Activated CD8-positive, alpha-beta memory T cell treated with anti-CD3 and anti-CD28 coated beads, Interleukin-2, amount 50 U/mL, for 4 hours (primary cell): ENCODE measurements around the gene CRYAB.
"Not testable (repeated sequence)": the region's sequence is repeated elsewhere in the genome, so short reads cannot be mapped to it uniquely, and the experiment has no call there.

Source experiments
- DNase-seq: peaks from one replicate; pipeline ENCODE4 v3.0.0-alpha.2; 2020

Gene CRYAB

GRCh38 chr11:111933176-111933575, 21.6 kb upstream of the CRYAB start:
- not testable (repeated sequence) for DNase-seq

DNA sequence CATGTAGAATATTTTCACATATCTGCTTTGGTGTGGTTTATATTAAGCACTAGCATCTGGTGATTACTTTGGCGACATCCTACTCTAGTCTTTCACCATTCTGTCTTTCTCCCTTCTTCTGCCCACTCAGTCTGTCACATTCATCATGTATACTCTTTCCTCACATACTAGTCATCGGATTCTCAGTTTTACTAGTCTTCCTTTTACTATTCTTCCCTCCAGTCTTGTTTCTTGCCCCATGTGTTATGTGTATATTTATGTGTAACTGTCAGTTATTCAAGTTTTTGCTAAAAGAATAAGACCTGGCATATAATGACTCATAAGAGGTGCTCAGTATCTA, 21.0 kb upstream of the CRYAB start:
- no peak for DNase-seq

DNA sequence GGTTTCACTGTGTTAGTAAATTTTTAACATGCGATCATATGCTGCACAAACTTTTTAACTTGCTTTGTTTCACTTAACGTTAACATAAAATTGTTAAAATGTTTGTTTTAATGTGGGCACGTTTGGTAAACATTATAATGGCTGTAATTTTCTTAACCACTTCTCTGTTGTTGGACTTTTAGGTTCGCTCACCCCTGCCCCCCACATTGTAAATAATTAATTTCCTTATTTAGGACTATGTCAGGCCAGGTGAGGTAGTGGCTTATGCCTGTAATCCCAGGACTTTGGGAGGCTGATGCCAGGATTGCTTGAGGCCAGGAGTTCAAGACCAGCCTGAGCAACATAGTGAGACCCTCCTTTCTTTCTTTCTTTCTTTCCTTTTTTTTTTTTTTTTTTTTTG, 18.9 kb upstream of the CRYAB start:
- DNase-seq: no peak

GRCh38 chr11:111926505-111927391, 15.2 kb upstream of the CRYAB start:
- DNase-seq: peak; percentile 93

- no peak for DNase-seq
Observed at GRCh38 chr11:111925953-111926352, 14.4 kb upstream of the CRYAB start.

DNA sequence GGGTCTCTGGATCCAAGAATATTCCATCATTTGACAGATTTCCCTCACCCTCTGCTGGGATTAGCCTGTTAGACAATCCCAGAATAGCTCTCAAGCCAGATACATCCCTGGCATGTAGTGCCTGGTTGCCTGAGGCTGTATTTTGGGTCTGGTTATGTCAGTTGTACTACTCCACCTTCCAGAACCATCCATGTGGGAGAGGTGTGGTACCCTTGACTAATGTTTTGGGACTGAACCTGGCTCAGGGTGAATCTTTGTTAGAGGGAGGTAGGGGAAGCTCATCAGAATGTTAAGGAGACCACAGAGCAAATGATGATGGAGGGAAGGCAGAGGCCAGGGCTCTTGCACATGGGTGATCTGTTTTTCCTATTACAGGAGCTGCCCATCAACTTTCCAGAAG, 12.4 kb upstream of the CRYAB start:
- DNase-seq: no peak

GRCh38 chr11:111923351-111923788, 11.8 kb upstream of the CRYAB start:
- DNase-seq: no peak

- DNase-seq: no peak
Observed at GRCh38 chr11:111922803-111923202, 11.2 kb upstream of the CRYAB start.

GRCh38 chr11:111921541-111922230, 10.1 kb upstream of the CRYAB start:
- DNase-seq: no peak

GRCh38 chr11:111920908-111921307, 9.3 kb upstream of the CRYAB start:
- no peak for DNase-seq

- DNase-seq: no peak
Observed at GRCh38 chr11:111918390-111919256, 7.1 kb upstream of the CRYAB start, which contains the start of gene C11orf52. C11orf52 (plus strand) TSS chr11:111918913; CDS start chr11:111918973, 60 bp downstream.

GRCh38 chr11:111917788-111918187, 6.2 kb upstream of the CRYAB start:
- DNase-seq: no peak

DNA sequence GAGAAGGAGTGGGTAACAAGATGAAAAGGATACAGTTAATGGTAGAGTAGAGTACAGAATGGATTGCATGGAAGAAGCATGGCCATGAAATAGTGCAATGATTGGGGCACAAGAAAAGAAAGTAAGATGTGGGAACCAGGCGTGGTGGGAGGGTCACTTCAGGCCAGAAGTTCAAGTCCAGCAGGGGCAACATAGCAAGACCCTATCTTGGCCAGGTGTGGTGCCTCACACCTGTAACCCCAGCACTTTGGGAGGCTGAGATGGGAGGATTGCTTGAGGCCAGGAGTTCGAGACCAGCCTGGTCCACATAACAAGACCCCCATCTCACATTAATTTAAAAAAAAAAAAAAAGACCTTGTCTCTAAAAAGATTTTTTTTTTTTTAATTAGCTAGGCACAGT, 5.7 kb upstream of the CRYAB start:
- no peak for DNase-seq

GRCh38 chr11:111916768-111917167, 5.2 kb upstream of the CRYAB start:
- no peak for DNase-seq

DNA sequence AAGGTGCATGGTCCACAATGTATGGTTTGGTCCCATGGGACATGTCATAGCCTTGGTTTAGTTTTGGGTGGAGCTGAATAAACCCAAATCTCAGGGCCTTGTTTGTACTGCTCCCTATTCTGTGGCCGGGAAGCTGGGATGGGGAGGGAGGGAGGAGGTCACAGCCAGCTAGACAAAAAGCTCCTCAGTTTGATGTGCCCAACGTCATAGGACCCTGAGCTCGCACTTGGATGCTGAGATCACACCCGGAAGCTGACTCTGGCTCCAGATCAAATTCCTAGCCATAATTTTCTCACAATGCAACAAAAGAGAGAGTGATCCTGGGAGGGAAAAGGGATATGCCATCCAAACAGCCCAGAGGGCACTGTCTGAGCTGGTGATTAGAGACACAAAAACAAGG, 2.4 kb upstream of the CRYAB start:
- DNase-seq: no peak

DNA sequence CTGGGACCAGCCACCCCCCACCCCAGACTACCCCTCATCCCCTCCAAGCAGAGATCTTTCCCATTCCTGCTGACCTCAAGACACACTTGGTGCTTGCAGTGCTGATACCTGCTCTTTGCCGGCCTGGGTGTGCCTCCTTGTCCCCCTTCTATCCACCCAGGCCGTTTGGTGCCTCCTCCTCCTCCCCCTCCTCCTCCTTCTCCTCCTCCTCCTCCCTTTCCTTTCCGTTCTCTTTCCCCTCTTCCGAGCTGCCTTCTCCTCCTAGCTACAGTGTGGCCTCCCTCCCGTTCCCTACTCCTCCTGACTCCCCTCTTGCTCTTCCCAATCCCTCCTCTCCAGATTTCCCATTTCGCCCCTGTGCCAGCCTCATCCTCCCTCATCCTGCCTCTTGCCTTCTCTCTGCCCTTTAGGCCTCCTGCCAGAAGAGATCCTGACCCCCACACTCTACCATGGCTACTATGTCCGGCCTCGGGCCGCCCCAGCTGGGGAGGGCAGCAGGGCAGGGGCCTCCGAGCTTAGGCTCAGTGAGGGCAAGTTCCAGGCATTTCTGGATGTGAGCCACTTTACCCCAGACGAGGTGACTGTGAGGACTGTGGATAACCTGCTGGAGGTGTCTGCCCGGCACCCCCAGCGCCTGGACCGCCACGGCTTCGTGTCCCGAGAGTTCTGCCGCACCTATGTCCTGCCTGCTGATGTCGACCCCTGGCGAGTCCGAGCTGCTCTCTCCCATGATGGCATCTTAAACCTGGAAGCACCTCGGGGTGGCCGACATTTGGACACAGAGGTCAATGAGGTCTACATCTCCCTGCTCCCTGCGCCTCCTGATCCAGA, 1.7 kb upstream of the CRYAB start:
- DNase-seq: no peak

DNA sequence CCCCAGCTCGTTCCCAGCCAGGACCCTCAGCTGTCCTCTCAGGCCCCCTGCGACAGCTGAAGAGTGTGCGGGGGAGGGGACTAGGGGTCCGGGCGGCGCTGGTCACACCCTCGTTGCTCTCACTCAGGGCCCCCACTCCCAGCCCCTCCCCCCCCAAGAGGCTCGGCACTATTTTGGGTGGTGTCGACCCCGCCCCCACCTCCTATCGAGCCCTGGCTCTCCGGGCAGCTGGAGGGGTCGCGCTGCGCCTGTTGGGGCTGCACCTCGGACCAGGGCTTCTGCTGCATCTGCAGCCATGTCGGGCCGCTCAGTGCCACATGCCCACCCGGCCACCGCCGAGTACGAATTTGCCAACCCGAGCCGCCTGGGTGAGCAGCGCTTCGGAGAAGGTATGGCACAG, 965 bp upstream of the CRYAB start, which contains the start of gene HSPB2:
HSPB2 (plus strand) TSS at position 200 of the 400 bp plus-strand sequence; CDS start at position 296, 96 bp downstream.
- DNase-seq: no peak

DNA sequence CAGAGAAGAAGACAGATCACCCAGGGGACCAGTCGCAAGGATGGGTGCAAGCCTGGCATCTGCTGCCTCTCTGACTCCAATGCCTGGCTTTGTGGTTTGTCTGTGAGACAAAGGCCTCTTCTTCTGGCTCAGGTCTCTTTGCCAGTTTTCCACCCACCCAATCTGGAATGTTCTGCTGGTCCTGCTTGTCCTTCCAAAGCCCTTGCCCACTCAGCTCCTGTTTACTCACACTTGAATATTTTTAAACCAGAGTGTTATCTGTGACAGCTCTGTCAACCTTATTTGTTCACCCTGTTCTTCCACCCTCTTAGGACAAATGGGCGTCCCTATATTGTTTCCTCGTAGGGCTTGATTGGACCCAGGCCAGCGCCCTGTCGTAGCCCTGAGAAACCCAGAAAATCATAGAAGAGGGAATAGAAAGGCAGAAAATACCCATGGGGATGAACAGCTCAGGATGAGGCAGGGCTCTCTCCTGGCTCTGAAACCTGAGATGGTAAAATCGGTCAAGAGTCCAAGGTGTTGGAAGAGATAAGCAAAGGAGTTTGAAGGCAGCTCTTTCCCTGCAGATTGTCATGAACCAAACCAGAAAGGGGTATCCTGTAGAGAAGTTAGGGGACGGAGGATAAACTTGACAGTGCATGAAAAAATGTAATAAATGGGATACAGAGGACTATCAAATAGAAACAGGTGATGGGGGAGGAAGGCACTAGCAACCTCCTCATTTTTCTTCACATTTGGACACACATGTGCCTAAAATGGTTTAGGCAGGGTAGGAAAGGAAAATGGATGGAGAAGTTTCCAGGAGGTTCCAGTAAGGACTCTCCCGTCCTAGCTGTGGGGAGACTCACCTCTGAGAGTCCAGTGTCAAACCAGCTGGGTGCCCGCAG, 651 bp downstream of the CRYAB start:
- no peak for DNase-seq

DNA sequence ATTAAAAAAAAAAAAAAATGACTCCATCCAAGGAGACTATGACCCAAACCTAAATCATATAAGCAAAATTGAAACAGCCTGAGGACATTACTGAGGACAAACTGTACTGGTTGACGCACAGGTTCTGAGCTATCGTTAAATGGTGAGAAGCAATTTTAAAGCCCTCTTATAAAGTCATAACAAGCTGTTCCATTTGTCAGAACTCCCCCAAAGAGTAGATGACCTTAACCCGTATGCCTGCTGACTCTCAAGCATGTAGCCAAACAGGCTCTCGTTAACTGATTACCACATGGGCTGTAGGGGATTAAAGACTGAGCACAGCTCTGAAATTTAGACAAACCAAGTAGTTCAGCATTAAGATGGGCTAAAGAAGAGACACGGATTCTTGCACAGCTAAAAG, 2.2 kb downstream of the CRYAB start:
- no peak for DNase-seq

DNA sequence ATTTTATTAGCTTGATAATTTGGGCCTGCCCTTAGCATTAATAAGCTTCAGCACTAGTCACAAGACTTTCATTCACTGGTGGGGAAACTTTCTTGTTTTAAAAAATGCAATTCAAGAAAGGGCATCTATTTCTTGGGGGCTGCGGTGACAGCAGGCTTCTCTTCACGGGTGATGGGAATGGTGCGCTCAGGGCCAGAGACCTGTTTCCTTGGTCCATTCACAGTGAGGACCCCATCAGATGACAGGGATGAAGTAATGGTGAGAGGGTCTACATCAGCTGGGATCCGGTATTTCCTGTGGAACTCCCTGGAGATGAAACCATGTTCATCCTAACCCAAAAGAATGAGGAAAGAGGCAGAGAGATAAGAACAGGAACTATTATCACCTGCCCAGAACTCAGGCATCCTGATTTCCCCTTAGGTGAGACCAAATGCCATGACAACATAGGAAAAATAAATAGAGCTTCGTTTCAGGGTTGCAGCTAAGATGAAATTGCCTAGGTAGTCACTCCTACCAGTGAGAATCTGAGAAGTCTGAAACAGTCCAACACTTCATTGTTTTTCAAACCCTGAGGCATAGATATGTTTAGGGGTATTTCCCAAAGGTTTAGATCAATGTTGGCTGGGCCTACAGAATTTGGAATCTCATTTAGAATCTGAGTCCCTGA, 2.8 kb downstream of the CRYAB start:
- DNase-seq: no peak

DNA sequence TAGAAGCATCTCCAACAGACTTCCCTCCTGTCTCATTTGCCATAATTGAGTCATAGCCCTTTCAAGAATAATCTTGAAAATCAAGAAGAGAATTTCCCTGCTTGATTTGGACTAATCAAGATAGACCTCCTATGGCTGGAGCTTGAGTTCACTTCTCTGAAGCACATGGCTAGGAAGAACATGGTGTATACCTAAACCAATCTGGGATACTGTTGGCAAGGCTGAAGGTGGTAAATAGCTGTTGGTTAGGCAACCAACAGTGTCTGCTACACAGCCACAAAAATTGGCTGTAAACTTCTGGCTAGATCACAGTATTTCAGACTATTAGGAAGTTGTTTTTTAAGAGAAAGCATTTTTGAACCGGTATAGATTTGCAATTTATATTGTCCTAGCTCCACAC, 4.9 kb downstream of the CRYAB start:
- no peak for DNase-seq
